Neutrophil (primary cell): Measurements from ENCODE around the gene GIMAP8.

Experiments
- H3K27ac ChIP-seq: fragments of 200-600 bp; sonication (generic); 2 replicates; pipeline ENCODE4 v1.5.1; 2016; ENCODE audit warnings: mild to moderate bottlenecking, moderate library complexity
- H3K27me3 ChIP-seq: fragments of 200-600 bp; sonication (generic); 2 replicates; pipeline ENCODE4 v1.6.0; 2016; ENCODE audit warnings: mild to moderate bottlenecking
- H3K36me3 ChIP-seq: fragments of 200-600 bp; sonication (generic); 2 replicates; pipeline ENCODE4 v1.5.1; 2017
- H3K4me1 ChIP-seq, 2 experiments: fragments of 200-600 bp in 1 of 2; sonication (generic) in 1 of 2; 1 replicate in 1 of 2; 2 replicates in 1 of 2; pipeline versions ENCODE4 v1.5.1 to v1.6.1; 2013 to 2016; ENCODE audit warnings: low read depth in 1 of 2, low read length in 1 of 2, mild to moderate bottlenecking in 1 of 2, moderate library complexity in 1 of 2; ENCODE audit not compliant: control insufficient read depth in 1 of 2, insufficient read depth in 1 of 2
- H3K4me3 ChIP-seq, 2 experiments: fragments of 200-600 bp in 1 of 2; sonication (generic) in 1 of 2; 1 replicate in 1 of 2; 2 replicates in 1 of 2; pipeline ENCODE4 v1.5.1; 2013 to 2016; ENCODE audit warnings: low read depth in 1 of 2, low read length in 1 of 2, mild to moderate bottlenecking in 1 of 2, moderate library complexity in 1 of 2
- H3K9me3 ChIP-seq: fragments of 200-600 bp; sonication (generic); 2 replicates; pipeline ENCODE4 v1.5.1; 2016
- CTCF ChIP-seq: fragments of 200-600 bp; sonication (generic); IDR thresholded peaks from 2 replicates; pipeline ENCODE4 v1.5.1; 2016; ENCODE audit warnings: antibody characterized with exemption

The GIMAP8 gene

GRCh38 chr7:150420987-150421674, 29.3 kb upstream of the GIMAP8 start:
- peaks cover 0 to 4% of the 10 kb centered on the region in 2 experiments for H3K4me1 ChIP-seq
- TF ChIP-seq CTCF, result peak; percentile 79
- no peaks in the 10 kb centered on the region for H3K36me3 ChIP-seq
- no peak overlapping the region for H3K4me3 ChIP-seq
- no peaks in the 10 kb centered on the region for H3K27me3 ChIP-seq
- H3K9me3 ChIP-seq, result no peaks in the 10 kb centered on the region
- no peak overlapping the region for H3K27ac ChIP-seq

GRCh38 chr7:150421831-150422230, 28.6 kb upstream of the GIMAP8 start:
- H3K27me3 ChIP-seq, result no peaks in the 10 kb centered on the region
- H3K36me3 ChIP-seq, result no peaks in the 10 kb centered on the region
- peaks cover 0 to 4% of the 10 kb centered on the region in 2 experiments for H3K4me1 ChIP-seq
- H3K9me3 ChIP-seq, result no peaks in the 10 kb centered on the region
- H3K27ac ChIP-seq, result no peak overlapping the region
- no peak for TF ChIP-seq CTCF
- no peak overlapping the region for H3K4me3 ChIP-seq

GRCh38 chr7:150425670-150426069, 24.8 kb upstream of the GIMAP8 start:
- Histone ChIP-seq H3K4me3 (no peak overlapping the region), H3K27me3 (peaks cover 27% of the 10 kb centered on the region), H3K4me1 (peaks cover 0 to 4% of the 10 kb centered on the region in 2 experiments), H3K27ac (no peak overlapping the region), H3K9me3 (no peaks in the 10 kb centered on the region), H3K36me3 (no peaks in the 10 kb centered on the region)
- TF ChIP-seq CTCF, result no peak

GRCh38 chr7:150428671-150429451, 21.6 kb upstream of the GIMAP8 start:
- no peaks in the 10 kb centered on the region for H3K36me3 ChIP-seq
- no peaks in the 10 kb centered on the region for H3K4me1 ChIP-seq
- TF ChIP-seq CTCF, result no peak
- no peak overlapping the region for H3K27ac ChIP-seq
- peaks cover 49% of the 10 kb centered on the region for H3K27me3 ChIP-seq
- no peaks in the 10 kb centered on the region for H3K9me3 ChIP-seq
- H3K4me3 ChIP-seq, result no peak overlapping the region

GRCh38 chr7:150429699-150430098, 20.7 kb upstream of the GIMAP8 start:
- no peak for TF ChIP-seq CTCF
- no peaks in the 10 kb centered on the region for H3K36me3 ChIP-seq
- no peak overlapping the region for H3K4me3 ChIP-seq

More at GRCh38 chr7:150429699-150430098, 20.7 kb upstream of the GIMAP8 start:
- H3K27ac ChIP-seq, result no peak overlapping the region
- H3K27me3 ChIP-seq, result peaks cover 57% of the 10 kb centered on the region
- no peaks in the 10 kb centered on the region for H3K4me1 ChIP-seq
- H3K9me3 ChIP-seq, result no peaks in the 10 kb centered on the region
